ENCODE results near the gene PTGES3L.

PTGES3L gene

DNA sequence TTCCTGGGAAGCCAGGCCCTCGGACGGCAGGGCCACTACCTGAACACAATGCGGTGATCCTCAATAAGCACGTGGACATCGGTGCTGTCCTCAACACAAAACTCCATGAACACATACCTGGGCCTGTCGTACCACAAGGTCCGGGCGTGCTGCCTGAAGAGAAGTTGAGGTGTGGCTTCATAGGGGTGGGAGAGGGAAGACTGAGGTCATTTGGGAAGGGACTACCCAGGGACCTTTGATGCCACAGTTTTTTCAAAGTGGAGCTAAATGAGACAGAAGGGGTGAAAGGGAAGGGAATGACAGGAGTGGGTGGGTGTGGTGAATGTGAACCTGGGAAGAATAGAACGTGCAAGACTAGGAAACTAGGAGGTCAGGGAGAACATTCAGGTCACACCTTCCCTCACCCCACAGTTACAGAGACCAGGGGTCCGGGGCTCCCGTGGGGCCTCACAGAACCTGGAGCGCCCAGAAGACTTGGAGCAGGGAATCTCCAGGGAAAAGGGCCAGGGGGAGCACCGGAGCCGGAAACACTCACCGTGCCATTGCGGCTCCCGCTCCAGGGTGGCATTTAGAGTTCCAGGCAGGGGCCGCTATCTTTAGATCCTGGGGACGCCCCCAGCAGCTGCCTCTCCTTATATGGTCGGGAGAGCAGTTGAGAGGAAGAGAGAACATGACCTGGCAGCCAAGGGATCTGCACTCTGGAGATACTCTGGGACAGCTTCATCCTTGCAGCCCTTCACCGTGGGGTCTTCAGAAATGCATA lies at the start of gene PTGES3L:
TSS of gene PTGES3L (minus strand) at position 570 of the 763 bp plus-strand sequence. CDS start at position 543, 27 bp downstream.
- H3K9ac ChIP-seq (ENCODE audit: low read depth in 1 of 2, low read length in 2 of 2): peak within 1 kb of the TSS; percentile 85 to 98
- peak within 1 kb of the TSS; percentile 82 for H3K27ac ChIP-seq (ENCODE audit: low read depth, low read length)
- peak within 1 kb of the TSS; percentile 81 to 92 for H3K4me3 ChIP-seq (ENCODE audit: low read depth in 1 of 2, low read length in 2 of 2)
- no peaks in the 10 kb centered on the region for H3K27me3 ChIP-seq (ENCODE audit: control insufficient read depth in 1 of 2, insufficient read depth in 2 of 2, low read length in 2 of 2)
- no peaks in the 10 kb centered on the region for H3K9me3 ChIP-seq (ENCODE audit: control insufficient read depth in 1 of 2, low read length in 2 of 2)
- no peaks in the 10 kb centered on the region for H3K36me3 ChIP-seq (ENCODE audit: control insufficient read depth in 1 of 2, insufficient read depth in 2 of 2, low read length in 2 of 2)
- peaks cover 21 to 28% of the 10 kb centered on the region in 2 donors for H3K4me1 ChIP-seq (ENCODE audit: control insufficient read depth in 1 of 2, insufficient read depth in 2 of 2, low read length in 2 of 2)

DNA sequence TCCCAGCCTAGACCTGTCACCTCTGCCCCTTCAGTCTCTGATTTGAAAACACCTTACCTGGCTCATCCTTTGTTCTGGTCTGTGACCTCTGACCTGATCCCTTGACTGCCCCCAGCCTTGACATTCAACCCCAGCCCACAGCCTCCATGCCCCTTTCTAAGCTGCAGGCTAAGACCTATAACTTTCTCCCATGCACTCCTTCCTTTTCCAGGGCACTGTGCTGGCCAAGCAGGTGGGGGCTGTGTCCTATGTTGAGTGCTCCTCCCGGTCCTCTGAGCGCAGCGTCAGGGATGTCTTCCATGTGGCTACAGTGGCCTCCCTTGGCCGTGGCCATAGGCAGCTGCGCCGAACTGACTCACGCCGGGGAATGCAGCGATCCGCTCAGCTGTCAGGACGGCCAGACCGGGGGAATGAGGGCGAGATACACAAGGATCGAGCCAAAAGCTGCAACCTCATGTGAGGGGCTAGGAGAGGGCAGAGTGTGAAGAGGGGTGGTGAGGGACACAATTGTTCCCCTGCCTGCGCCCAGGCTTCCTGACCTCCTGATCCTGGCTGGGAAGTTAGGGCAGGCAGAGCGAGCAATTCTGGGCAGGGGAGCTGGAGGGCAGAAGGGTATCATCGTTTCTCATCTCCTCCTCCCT lies 48.5 kb upstream of the PTGES3L start:
- no peak overlapping the region for H3K9ac ChIP-seq (ENCODE audit: low read depth in 1 of 2, low read length in 2 of 2)
- no peaks in the 10 kb centered on the region for H3K9me3 ChIP-seq (ENCODE audit: control insufficient read depth in 1 of 2, low read length in 2 of 2)
- peaks cover 3 to 8% of the 10 kb centered on the region in 2 donors for H3K4me1 ChIP-seq (ENCODE audit: control insufficient read depth in 1 of 2, insufficient read depth in 2 of 2, low read length in 2 of 2)
- H3K27me3 ChIP-seq (ENCODE audit: control insufficient read depth in 1 of 2, insufficient read depth in 2 of 2, low read length in 2 of 2): no peaks in the 10 kb centered on the region
- no peak overlapping the region for H3K27ac ChIP-seq (ENCODE audit: low read depth, low read length)
- no peak overlapping the region for H3K4me3 ChIP-seq (ENCODE audit: low read depth in 1 of 2, low read length in 2 of 2)
- no peaks in the 10 kb centered on the region for H3K36me3 ChIP-seq (ENCODE audit: control insufficient read depth in 1 of 2, insufficient read depth in 2 of 2, low read length in 2 of 2)

DNA sequence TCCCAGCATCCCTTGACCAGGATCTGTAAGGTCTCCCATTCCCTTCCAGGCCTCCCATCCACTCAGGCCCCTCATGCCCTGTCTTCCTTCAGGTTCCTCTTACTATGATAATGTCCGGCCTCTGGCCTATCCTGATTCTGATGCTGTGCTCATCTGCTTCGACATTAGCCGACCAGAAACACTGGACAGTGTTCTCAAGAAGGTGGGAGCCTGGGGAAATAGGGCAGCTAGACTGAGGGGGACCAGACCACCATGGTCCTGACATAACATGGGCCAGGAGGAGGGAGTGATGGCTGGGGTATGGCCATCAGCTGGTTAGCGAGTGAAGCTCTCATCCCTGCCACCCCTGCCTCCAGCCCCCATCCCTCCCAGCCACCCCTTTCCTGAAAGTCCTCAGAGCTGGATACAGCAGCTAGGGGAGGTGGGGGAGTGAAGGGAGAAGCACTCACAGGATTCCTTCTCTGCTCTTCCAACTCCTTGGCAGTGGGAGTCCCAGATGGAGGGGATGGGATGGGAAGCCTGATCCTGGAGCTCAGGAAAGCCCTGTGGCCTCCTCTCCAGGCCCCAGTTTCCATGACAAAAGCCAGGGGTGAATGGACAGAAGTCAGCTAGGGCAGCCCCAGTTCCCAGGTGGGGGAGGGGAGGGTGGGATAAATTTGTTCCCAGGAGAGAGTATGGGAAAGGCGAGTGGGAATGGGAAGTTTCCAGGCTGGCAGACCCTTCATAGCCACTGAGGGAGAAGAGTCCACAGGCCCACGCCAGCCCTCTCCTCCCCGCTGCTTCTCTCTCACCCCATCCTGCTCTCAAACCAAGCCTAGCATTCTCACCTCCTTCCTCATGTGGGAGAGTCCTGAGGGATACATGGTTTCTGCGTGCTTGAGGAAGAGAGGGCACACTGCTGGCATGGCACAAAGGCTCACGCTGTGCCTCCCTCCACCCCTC lies 47.5 kb upstream of the PTGES3L start:
- H3K36me3 ChIP-seq (ENCODE audit: control insufficient read depth in 1 of 2, insufficient read depth in 2 of 2, low read length in 2 of 2): no peaks in the 10 kb centered on the region
- no peaks in the 10 kb centered on the region for H3K27me3 ChIP-seq (ENCODE audit: control insufficient read depth in 1 of 2, insufficient read depth in 2 of 2, low read length in 2 of 2)
- H3K4me1 ChIP-seq (ENCODE audit: control insufficient read depth in 1 of 2, insufficient read depth in 2 of 2, low read length in 2 of 2): peaks cover 3 to 10% of the 10 kb centered on the region in 2 donors
- H3K9ac ChIP-seq (ENCODE audit: low read depth in 1 of 2, low read length in 2 of 2): no peak overlapping the region
- no peaks in the 10 kb centered on the region for H3K9me3 ChIP-seq (ENCODE audit: control insufficient read depth in 1 of 2, low read length in 2 of 2)
- no peak overlapping the region for H3K27ac ChIP-seq (ENCODE audit: low read depth, low read length)
- H3K4me3 ChIP-seq (ENCODE audit: low read depth in 1 of 2, low read length in 2 of 2): no peak overlapping the region

DNA sequence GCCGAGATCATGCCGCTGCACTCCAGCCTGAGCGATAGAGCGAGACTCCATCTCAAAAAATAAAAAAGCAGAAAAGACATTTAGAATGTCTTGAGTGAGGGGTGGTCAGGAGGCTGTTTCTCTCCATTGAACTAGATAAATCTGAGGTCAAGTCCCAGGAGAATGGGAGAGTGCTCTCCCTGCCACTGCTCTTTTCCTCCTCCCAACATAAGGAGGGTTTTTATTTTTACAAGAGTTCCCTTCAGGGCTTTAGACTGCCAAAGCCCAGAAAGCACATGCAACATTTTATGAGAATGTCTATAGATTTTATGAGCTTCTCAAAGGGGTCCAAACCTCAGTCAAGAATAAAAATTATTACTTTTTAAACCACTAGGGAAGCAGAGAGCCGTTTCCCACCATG lies 46.7 kb upstream of the PTGES3L start:
- Histone ChIP-seq H3K4me1 (ENCODE audit: control insufficient read depth in 1 of 2, insufficient read depth in 2 of 2, low read length in 2 of 2) (peaks cover 3 to 11% of the 10 kb centered on the region in 2 donors), H3K4me3 (ENCODE audit: low read depth in 1 of 2, low read length in 2 of 2) (no peak overlapping the region), H3K9me3 (ENCODE audit: control insufficient read depth in 1 of 2, low read length in 2 of 2) (no peaks in the 10 kb centered on the region), H3K36me3 (ENCODE audit: control insufficient read depth in 1 of 2, insufficient read depth in 2 of 2, low read length in 2 of 2) (no peaks in the 10 kb centered on the region), H3K9ac (ENCODE audit: low read depth in 1 of 2, low read length in 2 of 2) (no peak overlapping the region), H3K27ac (ENCODE audit: low read depth, low read length) (no peak overlapping the region), H3K27me3 (ENCODE audit: control insufficient read depth in 1 of 2, insufficient read depth in 2 of 2, low read length in 2 of 2) (no peaks in the 10 kb centered on the region)

DNA sequence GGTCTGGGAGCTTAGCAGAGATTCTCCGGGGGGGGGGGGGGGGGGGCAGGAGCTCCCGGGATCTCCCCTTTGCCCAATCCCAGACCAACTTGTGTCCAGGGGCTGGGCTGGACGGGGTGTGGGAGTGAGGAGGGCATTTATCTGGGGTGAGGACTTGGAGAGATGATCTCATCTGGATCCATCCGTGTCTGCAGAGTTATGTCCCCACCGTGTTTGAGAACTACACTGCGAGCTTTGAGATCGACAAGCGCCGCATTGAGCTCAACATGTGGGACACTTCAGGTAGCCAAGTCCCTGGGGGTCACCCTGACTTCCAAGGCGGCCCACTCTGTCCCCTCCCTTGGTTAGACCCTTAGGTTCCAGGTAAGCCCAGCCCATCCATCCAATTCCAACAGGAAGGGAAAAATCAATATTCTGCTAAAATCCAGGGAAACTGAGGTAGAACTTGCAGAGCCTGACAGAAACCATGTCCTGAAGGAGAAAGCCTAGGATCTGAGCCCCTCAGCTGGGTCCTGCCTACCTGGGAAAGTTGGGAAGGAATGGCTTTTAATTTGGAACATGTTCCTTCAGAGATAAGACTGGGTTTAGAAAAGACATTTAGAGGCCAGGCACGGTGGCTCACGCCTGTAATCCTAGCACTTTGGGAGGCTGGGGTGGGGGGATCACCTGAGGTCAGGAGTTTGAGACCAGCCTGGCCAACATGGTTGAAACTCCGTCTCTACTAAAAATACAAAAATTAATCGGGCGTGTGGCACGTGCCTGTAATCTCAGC lies 46.1 kb upstream of the PTGES3L start:
- Histone ChIP-seq H3K4me3 (ENCODE audit: low read depth in 1 of 2, low read length in 2 of 2) (no peak overlapping the region), H3K36me3 (ENCODE audit: control insufficient read depth in 1 of 2, insufficient read depth in 2 of 2, low read length in 2 of 2) (no peaks in the 10 kb centered on the region), H3K9ac (ENCODE audit: low read depth in 1 of 2, low read length in 2 of 2) (no peak overlapping the region), H3K27ac (ENCODE audit: low read depth, low read length) (no peak overlapping the region), H3K27me3 (ENCODE audit: control insufficient read depth in 1 of 2, insufficient read depth in 2 of 2, low read length in 2 of 2) (no peaks in the 10 kb centered on the region), H3K9me3 (ENCODE audit: control insufficient read depth in 1 of 2, low read length in 2 of 2) (no peaks in the 10 kb centered on the region), H3K4me1 (ENCODE audit: control insufficient read depth in 1 of 2, insufficient read depth in 2 of 2, low read length in 2 of 2) (peaks cover 3 to 15% of the 10 kb centered on the region in 2 donors)

DNA sequence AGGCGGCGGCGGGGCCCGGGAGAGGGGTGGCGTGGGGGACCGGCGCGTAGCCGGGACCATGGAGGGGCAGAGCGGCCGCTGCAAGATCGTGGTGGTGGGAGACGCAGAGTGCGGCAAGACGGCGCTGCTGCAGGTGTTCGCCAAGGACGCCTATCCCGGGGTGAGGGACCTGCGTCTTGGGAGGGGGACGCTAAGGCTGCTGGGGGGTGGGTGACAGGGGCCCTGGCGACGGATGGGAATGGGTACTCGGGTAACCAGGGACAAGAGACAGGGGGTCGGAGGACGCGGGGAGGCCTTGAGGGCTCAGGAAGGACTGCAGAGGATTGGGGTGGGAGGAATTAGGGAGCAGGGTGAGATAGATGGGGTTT lies 45.4 kb upstream of the PTGES3L start:
- Histone ChIP-seq H3K27me3 (ENCODE audit: control insufficient read depth in 1 of 2, insufficient read depth in 2 of 2, low read length in 2 of 2) (no peaks in the 10 kb centered on the region), H3K36me3 (ENCODE audit: control insufficient read depth in 1 of 2, insufficient read depth in 2 of 2, low read length in 2 of 2) (no peaks in the 10 kb centered on the region), H3K4me3 (ENCODE audit: low read depth in 1 of 2, low read length in 2 of 2) (peak overlapping the region in 1 of 2 donors; percentile 50), H3K9ac (ENCODE audit: low read depth in 1 of 2, low read length in 2 of 2) (no peak overlapping the region), H3K9me3 (ENCODE audit: control insufficient read depth in 1 of 2, low read length in 2 of 2) (no peaks in the 10 kb centered on the region), H3K4me1 (ENCODE audit: control insufficient read depth in 1 of 2, insufficient read depth in 2 of 2, low read length in 2 of 2) (peaks cover 3 to 17% of the 10 kb centered on the region in 2 donors), H3K27ac (ENCODE audit: low read depth, low read length) (no peak overlapping the region)

DNA sequence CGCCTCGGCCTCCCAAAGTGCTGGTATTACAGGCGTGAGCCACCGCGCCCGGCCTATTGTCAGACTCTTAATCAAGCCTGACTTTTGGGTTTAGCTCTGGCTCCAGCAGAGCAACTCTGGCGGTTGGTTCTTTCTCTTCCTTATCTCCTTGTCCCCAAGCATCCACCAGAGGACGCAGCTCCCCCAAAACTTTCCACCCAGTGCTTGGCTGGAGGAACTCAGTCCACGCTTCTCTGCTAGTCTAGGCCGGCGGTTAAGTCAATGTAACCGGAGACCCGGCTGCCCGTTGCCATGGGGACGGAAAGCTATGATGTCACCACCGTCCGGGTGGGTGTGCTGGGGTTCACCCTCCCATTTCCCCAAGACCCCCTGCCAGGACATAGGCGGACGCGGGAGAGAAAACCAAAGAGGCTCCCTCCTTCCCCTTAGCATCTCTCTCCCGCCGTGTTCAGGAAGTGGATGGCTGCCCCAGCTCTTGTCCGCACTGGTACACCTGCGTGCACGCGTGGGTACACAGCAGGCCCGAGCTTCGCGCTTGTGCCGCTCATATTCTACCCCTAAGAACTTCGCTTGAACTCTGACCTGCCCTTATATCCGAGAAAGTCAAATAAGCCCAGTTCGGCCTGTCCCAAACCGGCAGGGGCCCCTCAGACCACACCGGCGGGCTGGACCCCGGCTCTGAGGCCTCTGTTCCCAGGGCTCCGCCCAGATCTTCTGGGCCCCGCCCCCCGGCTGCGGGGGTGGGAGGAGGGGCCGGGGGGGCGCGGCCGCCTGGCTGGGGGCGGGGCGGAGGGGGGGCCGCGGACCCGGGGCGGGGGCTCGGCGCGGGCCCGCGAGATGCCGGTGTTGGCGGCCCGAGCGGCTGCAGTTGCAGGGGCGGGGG lies 44.8 kb upstream of the PTGES3L start, which contains the start of gene RND2:
TSS of gene RND2 (plus strand) at position 825 of the 883 bp plus-strand sequence. CDS start 117 bp downstream, outside the sequence.
- Histone ChIP-seq H3K9ac (ENCODE audit: low read depth in 1 of 2, low read length in 2 of 2) (peak within 1 kb of the TSS; percentile 62 to 72), H3K27me3 (ENCODE audit: control insufficient read depth in 1 of 2, insufficient read depth in 2 of 2, low read length in 2 of 2) (no peaks in the 10 kb centered on the region), H3K4me3 (ENCODE audit: low read depth in 1 of 2, low read length in 2 of 2) (peak within 1 kb of the TSS; percentile 75 to 80), H3K27ac (ENCODE audit: low read depth, low read length) (no peak within 1 kb of the TSS), H3K36me3 (ENCODE audit: control insufficient read depth in 1 of 2, insufficient read depth in 2 of 2, low read length in 2 of 2) (no peaks in the 10 kb centered on the region), H3K4me1 (ENCODE audit: control insufficient read depth in 1 of 2, insufficient read depth in 2 of 2, low read length in 2 of 2) (peaks cover 9 to 23% of the 10 kb centered on the region in 2 donors), H3K9me3 (ENCODE audit: control insufficient read depth in 1 of 2, low read length in 2 of 2) (no peaks in the 10 kb centered on the region)

DNA sequence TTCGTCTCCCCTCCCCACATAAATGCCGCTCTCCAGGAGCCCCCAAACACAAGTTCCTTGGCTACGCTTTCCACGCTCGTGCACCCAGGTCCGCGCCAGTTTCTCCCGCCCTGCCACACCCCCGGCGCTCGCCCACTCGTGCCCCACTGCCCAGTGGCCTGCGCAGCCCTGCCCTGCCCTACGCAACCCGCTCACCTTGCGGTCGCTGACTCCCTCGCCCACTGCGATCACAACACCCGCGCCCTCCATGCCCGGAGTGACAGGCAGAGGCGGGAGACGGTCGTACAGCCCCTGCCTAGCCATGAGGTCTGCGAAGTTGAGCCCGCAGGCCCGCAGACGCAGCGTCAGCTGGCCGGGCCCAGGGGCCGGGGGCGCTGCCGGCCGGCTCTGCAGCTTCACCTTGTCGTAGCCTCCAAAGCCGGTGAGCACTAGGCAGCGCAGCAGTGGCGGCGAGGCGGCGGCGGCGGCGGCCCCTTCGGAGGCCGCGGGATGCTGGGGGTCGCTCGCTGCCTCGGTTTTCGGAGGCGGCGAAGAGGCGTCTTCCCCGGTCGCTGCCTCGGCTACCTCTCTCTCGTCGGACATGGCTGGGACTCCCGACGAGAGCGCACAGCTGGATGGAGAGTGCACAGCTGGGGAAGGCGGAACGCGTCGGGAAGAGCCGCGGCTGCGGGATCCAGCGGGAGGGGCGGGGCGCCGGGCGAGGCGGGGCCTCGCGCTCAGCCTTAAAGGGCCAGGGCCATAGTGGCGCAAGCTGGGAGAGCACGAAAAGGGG lies 42.0 kb upstream of the PTGES3L start, which contains the start of gene VAT1:
TSS of gene VAT1 (minus strand) at position 645 of the 772 bp plus-strand sequence. CDS start at position 582, 63 bp downstream.
- Histone ChIP-seq H3K9ac (ENCODE audit: low read depth in 1 of 2, low read length in 2 of 2) (peak within 1 kb of the TSS; percentile 77 to 85), H3K27me3 (ENCODE audit: control insufficient read depth in 1 of 2, insufficient read depth in 2 of 2, low read length in 2 of 2) (no peaks in the 10 kb centered on the region), H3K36me3 (ENCODE audit: control insufficient read depth in 1 of 2, insufficient read depth in 2 of 2, low read length in 2 of 2) (peaks cover 0 to 4% of the 10 kb centered on the region in 2 donors), H3K9me3 (ENCODE audit: control insufficient read depth in 1 of 2, low read length in 2 of 2) (no peaks in the 10 kb centered on the region), H3K4me1 (ENCODE audit: control insufficient read depth in 1 of 2, insufficient read depth in 2 of 2, low read length in 2 of 2) (peaks cover 12 to 38% of the 10 kb centered on the region in 2 donors), H3K4me3 (ENCODE audit: low read depth in 1 of 2, low read length in 2 of 2) (peak within 1 kb of the TSS; percentile 88 to 91), H3K27ac (ENCODE audit: low read depth, low read length) (peak within 1 kb of the TSS; percentile 80)

Measured in duodenal mucosa (tissue), 2 donors.